Retinal pigment epithelial cell (primary cell): Measurements from ENCODE around the gene HYAL2.

Source experiments
- DNase-seq: peaks from one replicate; pipeline ENCODE4 v3.0.0-alpha.2; 2010; ENCODE audit warnings: low read depth
- H3K4me3 ChIP-seq: 2 replicates; pipeline ENCODE4 v1.5.1; 2011; ENCODE audit warnings: mild to moderate bottlenecking, low read length, control low read depth, moderate library complexity
- TF ChIP-seq, protein P1 (sequence below): conservative IDR thresholded peaks from 2 replicates; pipeline ENCODE4 v1.5.1; 2011; ENCODE audit warnings: low read depth, low read length, control low read depth, inconsistent platforms

HYAL2 gene, protein sequence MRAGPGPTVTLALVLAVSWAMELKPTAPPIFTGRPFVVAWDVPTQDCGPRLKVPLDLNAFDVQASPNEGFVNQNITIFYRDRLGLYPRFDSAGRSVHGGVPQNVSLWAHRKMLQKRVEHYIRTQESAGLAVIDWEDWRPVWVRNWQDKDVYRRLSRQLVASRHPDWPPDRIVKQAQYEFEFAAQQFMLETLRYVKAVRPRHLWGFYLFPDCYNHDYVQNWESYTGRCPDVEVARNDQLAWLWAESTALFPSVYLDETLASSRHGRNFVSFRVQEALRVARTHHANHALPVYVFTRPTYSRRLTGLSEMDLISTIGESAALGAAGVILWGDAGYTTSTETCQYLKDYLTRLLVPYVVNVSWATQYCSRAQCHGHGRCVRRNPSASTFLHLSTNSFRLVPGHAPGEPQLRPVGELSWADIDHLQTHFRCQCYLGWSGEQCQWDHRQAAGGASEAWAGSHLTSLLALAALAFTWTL

DNA sequence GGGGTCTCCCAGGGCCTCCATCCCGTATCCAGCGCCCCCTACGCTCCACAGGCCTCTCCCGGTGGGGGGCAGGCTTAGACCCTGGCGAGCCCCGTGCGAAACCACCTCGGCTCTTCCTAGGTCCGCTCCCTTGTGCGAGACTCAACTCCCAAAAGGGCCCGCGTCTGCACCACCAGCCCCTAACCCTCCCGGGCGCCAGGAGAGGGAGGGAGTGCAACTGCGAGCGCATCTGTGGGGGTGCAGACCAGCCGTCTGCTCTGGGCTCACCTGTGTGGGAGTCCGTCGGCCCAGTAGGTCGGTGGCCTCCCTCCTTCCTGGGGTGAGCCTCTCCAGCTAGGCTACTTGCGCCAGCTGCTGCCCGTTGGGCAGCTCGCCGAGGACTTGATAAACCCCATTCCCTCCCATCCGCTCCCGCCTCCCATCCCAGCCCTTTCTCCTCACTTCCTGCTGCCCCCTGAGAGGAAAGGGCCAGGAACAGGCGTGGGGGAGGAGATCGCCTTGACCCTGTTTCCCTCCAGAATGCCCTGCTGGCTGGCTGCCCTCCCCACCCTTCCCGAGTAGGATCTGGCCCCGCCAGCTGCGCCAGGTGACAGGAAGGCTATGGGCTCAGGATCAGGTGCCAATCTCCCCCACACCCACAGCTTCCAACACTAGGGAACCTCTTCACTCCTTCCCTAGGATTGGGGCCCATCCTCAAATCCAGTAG, at the start of gene HYAL2:
Gene HYAL2, minus strand, starts transcription at position 360 of the 706 bp plus-strand sequence. CDS start 2,256 bp downstream, outside the sequence.
- TF ChIP-seq, protein P1, sequence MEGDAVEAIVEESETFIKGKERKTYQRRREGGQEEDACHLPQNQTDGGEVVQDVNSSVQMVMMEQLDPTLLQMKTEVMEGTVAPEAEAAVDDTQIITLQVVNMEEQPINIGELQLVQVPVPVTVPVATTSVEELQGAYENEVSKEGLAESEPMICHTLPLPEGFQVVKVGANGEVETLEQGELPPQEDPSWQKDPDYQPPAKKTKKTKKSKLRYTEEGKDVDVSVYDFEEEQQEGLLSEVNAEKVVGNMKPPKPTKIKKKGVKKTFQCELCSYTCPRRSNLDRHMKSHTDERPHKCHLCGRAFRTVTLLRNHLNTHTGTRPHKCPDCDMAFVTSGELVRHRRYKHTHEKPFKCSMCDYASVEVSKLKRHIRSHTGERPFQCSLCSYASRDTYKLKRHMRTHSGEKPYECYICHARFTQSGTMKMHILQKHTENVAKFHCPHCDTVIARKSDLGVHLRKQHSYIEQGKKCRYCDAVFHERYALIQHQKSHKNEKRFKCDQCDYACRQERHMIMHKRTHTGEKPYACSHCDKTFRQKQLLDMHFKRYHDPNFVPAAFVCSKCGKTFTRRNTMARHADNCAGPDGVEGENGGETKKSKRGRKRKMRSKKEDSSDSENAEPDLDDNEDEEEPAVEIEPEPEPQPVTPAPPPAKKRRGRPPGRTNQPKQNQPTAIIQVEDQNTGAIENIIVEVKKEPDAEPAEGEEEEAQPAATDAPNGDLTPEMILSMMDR: no peak
- no peak for DNase-seq
- peak within 1 kb of the TSS; percentile 90 for H3K4me3 ChIP-seq

DNA sequence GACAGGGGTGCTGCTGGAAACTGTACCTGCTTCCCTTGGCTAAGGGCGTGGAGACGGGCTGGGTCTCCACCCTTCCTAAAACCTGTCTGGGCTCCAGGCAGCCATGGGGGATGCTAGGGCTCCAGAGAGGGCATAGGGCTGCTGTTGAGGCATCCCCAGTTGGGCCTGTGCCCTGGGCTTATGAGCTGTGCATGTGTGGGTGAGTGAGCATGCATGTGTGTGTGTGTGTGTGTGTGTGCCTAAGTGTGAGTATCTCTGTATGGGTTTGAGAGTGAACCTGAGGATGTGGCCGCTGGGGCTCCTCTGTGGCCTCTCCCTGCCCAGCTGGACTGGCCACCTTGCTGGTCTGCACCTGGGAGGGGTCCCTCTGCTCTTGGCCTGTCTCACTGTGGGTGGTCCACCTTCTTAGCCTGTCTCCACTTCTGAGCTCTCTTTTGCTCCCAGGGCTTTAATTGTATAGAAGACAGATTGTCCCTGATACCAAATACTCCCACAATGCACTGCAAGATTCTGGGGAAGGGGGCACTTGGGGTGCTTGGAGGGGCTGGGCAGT, 48.7 kb upstream of the HYAL2 start:
- H3K4me3 ChIP-seq: no peak overlapping the region
- DNase-seq: no peak
- TF ChIP-seq, protein P1: no peak

DNA sequence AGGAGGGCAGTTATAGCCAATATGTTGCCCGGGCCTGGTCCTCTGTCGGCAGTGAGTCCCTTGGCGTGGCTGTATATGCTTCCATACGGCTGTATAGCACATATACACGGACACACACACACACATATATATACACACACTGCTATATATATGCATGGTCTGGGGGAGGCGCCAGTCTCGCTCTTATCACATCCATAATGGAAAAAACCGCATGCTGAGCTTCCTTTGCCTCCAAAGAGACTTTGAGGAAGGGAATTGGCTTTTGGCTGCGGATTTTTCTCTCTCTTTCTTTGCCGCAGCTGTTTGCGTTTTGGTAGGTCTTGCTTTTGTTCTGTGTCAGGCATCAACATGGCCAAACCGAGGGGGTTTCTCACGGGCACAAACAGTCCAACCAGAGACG, 48.0 kb upstream of the HYAL2 start:
- TF ChIP-seq, protein P1: peak; percentile 28
- DNase-seq: no peak
- H3K4me3 ChIP-seq: no peak overlapping the region

DNA sequence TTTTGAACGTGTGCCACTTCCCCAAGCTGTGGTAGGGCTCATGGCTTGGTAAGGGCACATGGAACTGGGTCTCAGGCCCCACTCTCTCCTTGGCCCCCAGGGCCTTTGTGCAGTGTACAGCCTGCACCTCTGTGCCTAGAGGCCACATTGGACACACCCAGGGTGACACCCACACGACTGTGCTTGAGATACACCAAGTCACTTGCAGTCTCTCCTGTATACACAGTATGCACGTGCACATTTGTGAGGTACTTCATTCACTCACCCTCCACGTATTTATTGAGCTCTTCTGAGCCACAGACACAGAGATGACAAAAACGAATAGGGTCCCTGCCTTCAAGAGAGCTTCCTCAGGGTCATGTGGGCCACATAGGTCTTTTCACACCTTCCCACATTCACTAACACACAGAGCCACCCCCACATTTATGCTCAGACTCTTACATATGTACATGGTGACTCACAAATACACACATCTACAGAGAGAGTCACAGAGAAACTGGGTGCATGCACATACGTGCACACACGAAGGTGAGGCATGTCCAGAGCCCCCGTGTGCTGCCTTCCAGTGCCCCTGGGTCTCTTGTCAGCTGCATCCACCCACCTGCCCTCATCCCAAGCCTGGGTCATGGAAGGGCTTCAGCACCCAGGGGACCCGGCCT, 46.6 kb upstream of the HYAL2 start:
- TF ChIP-seq, protein P1: no peak
- no peak overlapping the region for H3K4me3 ChIP-seq
- DNase-seq: no peak

DNA sequence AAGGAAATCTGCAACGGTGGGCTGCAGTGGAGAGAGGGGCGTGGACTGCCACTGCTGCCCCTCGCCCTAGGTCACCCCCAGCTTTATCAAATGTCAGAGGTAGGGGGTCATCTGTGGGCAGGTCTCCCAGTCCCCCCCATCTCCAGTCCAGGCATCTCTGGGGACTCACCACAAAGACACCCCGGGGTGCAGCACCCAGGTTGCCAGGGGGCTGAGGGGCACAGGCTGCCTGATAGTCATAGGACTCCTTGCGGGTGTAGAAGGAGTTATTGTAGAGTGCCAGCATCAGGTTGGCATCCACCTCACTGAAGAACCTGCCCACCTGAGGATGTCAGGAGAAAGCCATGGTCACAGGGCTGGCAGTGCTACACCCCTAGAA, 43.3 kb upstream of the HYAL2 start:
- no peak for DNase-seq
- TF ChIP-seq, protein P1: no peak
- H3K4me3 ChIP-seq: no peak overlapping the region

DNA sequence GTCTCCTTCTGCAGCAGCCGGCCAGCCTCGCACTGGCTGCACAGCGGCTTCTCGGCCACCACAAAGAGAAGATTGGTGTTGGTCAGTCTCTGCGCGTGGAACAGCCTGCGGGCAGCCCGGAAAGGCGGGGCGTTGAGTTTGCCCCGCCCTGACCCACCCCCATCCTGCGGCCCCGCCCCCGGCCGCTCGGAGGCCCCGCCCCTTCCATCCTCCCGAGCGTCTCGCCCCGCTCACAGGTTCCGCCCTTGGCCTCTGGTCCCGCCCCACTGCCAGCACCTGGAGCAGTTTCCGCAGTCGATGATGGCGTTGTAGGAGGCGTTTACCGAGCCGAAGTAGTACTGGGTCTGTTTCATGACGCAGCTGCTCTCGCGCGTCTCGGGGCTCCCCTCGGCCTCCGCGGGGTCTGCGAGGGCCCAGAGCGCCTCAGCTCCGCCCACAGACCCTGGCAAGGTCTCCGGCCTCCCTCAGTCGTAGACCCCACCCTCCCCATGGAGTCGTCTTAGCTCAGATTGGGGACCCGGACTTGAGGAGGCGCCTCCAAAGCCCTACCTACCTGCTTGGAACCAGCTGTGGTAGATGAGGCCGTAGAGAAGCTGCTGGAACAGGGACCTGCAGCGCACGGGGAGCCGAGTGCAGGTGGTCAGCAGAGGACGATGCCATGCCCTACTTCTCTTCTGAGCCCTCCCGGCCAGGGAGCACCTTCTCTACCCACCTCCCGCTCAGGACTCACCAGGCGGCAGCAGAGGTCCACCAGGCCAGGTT, 42.7 kb upstream of the HYAL2 start:
- peak overlapping the region; percentile 48 for H3K4me3 ChIP-seq
- TF ChIP-seq, protein P1: no peak
- peak; percentile 20 for DNase-seq
